ENCODE results near the gene LHPP.
"Not testable (repeated sequence)": the region's sequence is repeated elsewhere in the genome, so short reads cannot be mapped to it uniquely, and the experiment has no call there.

The LHPP gene

GRCh38 chr10:124605856-124606812 lies 144.5 kb downstream of the LHPP start:
- DNase-seq (ENCODE audit: low read depth, low spot score) = no peak
- POLR2A ChIA-PET = no interaction called here
- no peak for TF ChIP-seq CTCF (IDR thresholded peaks at IDR 0.05; ENCODE audit: insufficient read depth, low read length, missing control alignments)
- no peak overlapping the region for H3K4me3 ChIP-seq (ENCODE audit: low read depth, low read length)
- CTCF ChIA-PET = no interaction called here

GRCh38 chr10:124606822-124607221 lies 145.2 kb downstream of the LHPP start:
- DNase-seq (ENCODE audit: low read depth, low spot score) = no peak
- TF ChIP-seq CTCF (IDR thresholded peaks at IDR 0.05; ENCODE audit: insufficient read depth, low read length, missing control alignments) = no peak
- CTCF ChIA-PET = no interaction called here
- POLR2A ChIA-PET = no interaction called here
- no peak overlapping the region for H3K4me3 ChIP-seq (ENCODE audit: low read depth, low read length)

DNA sequence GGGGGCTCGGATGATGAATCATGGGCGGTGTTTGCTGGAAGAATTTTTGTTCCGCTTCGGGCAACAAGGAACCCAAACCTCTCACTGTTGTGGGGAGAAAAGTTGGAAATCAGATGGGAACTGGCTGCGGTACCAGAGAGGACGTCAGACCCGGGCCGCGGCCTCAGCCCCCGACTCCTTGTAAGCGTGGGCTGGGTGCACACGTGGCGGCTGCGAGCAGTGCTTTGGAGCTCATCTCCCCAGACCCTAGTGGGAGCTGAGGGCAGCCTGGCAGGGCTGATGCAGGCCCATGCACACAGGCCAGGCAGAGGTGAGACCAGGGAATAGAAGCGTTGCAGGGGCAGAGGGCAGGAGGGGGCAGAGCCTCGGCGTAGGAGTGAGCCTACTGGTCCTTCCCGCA lies 146.1 kb downstream of the LHPP start:
- TF ChIP-seq CTCF (IDR thresholded peaks at IDR 0.05; ENCODE audit: insufficient read depth, low read length, missing control alignments) = no peak
- no peak for DNase-seq (ENCODE audit: low read depth, low spot score)
- ChIA-PET POLR2A (no interaction called here), CTCF (no interaction called here)
- no peak overlapping the region for H3K4me3 ChIP-seq (ENCODE audit: low read depth, low read length)

DNA sequence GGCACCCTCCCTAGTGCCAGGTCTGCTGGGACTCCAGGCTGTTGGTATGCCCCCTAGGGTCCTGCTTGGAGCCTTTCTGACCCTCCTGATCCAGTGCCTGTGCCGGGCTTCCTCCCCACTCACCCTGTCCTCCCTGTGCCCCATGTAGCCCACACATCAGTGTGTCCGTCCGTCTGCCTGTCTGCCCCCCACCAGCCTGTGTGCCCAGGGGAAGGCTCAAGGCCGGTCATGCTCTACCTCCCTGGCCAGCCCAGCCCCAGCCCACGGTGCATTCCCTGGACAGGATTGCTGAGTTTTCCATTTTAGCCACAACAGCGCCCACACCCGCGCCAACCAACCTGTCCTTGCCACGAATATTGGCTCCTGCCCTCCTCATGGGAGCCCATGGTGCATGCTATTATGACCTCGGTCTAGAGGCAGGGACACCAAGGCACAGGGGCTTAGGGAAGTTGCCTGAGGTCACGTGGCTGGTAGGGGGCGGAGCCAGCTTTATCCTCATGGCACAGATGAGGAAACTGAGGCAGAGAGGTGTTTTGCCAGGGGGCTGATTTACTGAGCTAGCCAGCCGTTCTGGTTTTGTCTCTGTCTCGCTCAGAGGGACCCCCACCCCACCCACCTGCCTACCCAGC lies 146.6 kb downstream of the LHPP start:
- POLR2A ChIA-PET = no interaction called here
- DNase-seq (ENCODE audit: low read depth, low spot score) = no peak
- H3K4me3 ChIP-seq (ENCODE audit: low read depth, low read length) = no peak overlapping the region
- CTCF ChIA-PET = interaction anchor here (1.5 kb wide), 1 partner anchor 78 kb away, joined by 5 read pairs; no protein-coding TSS in a partner anchor
- TF ChIP-seq CTCF (IDR thresholded peaks at IDR 0.05; ENCODE audit: insufficient read depth, low read length, missing control alignments) = no peak

DNA sequence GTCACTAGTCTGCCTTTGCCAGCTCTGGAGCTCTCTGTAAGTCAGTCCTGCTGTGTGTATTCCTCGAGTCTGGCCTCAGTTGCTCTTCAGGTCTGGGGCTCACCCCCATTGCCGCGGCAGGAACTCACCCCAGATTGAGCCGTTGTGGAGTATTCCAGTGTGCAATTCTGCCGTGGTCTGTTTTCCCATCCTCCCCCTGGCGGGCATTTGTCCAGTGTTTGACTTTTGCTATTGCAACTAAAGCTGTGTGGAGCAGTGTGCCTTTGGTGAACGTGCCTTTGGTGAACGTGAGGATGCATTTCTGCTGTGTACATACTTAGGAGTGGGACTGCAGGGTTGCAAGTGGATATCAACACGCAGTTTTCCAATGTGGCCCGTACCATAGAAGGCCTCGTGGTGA lies 148.1 kb downstream of the LHPP start:
- ChIA-PET POLR2A (no interaction called here), CTCF (interaction anchor here (1.5 kb wide), 1 partner anchor 79 kb away, joined by 5 read pairs; no protein-coding TSS in a partner anchor)
- no peak for TF ChIP-seq CTCF (IDR thresholded peaks at IDR 0.05; ENCODE audit: insufficient read depth, low read length, missing control alignments)
- DNase-seq (ENCODE audit: low read depth, low spot score) = no peak
- no peak overlapping the region for H3K4me3 ChIP-seq (ENCODE audit: low read depth, low read length)

DNA sequence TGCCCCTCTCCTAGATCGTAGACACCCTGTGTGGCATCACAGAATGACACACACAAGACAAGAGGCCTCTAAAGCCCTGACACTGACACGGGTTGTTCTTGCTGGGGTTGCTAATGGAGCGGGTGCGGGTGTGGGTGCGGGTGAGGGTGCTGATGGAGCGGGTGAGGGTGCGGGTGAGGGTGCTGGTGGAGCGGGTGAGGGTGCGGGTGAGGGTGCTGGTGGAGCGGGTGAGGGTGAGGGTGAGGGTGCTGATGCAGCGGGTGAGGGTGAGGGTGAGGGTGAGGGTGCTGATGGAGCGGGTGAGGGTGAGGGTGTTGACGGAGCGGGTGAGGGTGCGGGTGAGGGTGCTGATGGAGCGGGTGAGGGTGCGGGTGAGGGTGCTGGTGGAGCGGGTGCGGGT lies 148.6 kb downstream of the LHPP start:
- H3K4me3 ChIP-seq (ENCODE audit: low read depth, low read length); CTCF ChIA-PET; POLR2A ChIA-PET; DNase-seq (ENCODE audit: low read depth, low spot score): not testable (repeated sequence)

DNA sequence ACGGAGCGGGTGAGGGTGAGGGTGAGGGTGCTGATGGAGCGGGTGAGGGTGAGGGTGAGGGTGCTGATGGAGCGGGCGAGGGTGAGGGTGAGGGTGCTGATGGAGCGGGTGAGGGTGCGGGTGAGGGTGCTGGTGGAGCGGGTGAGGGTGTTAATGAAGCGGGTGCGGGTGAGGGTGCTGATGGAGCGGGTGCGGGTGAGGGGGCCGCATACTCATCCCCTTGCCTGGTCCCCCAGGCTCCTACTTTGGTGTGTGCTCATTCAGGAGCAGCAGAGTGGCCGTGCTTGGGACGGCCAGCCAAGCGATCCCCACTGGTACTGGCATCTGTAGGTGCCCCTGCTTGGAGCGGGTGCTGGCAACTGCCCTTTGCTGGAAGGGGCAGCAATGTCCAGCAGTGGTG lies 149.2 kb downstream of the LHPP start:
- CTCF ChIA-PET; DNase-seq (ENCODE audit: low read depth, low spot score); H3K4me3 ChIP-seq (ENCODE audit: low read depth, low read length); POLR2A ChIA-PET: not testable (repeated sequence)
